DND-41 (cell line): ENCODE measurements around the gene MARCHF9.
A peak's percentile ranks its signal among the peaks of the same experiment; 100 is the strongest.

Experiments
- EZH2 ChIP-seq: IDR thresholded peaks from 3 replicates; pipeline ENCODE4 v1.6.1; 2012; ENCODE audit warnings: borderline replicate concordance, low read depth, mild to moderate bottlenecking, moderate library complexity, low read length, inconsistent platforms; ENCODE audit not compliant: severe bottlenecking
- TF ChIP-seq, protein P1 (sequence below): IDR thresholded peaks from 2 replicates; pipeline ENCODE4 v1.5.1; 2012; ENCODE audit warnings: borderline replicate concordance, low read length, moderate library complexity, mild to moderate bottlenecking; ENCODE audit not compliant: poor library complexity, severe bottlenecking; ENCODE audit errors: extremely low read depth

DNA sequence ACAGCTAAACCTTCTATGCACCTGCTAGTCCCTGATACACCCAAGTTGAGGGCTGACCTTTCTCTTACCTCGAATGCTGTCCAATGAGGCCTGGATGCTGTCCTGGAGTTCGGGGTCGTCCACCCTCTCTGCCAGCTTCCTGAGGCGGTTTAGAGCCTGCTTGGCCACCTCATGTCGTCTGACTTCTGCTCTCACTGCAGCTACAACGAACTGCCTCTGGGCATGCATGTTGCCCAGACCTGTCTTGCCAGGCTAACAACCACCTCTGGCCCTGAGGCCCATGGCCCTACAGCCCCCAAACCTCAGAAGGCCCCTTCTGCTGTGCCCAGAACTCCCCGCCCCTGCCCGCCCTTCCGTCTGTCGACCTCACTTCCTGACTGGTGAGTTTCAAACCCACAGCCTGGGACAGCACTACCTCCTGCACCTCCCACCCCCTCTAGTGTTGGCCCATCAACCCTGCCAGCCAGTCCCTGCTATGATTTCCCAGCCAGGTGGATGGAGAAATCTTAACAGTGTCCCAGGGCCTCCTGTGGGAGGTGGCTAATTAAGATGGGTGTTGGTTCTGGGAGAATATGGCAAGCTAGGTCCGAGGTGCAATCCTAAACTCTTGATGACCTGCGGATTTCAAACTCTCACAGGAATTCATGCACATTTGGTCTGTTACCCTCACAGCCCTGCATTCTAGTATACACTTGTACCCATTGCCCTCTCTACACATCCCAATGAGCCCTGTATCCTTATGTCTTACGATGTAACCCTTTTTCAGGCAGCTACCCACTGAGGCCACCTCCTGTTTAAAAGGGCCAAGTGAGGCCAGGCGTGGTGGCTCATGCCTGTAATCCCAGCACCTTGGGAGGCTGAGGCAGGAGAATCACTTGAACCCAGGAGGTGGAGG is 12.8 kb upstream of the MARCHF9 start:
- TF ChIP-seq, protein P1, sequence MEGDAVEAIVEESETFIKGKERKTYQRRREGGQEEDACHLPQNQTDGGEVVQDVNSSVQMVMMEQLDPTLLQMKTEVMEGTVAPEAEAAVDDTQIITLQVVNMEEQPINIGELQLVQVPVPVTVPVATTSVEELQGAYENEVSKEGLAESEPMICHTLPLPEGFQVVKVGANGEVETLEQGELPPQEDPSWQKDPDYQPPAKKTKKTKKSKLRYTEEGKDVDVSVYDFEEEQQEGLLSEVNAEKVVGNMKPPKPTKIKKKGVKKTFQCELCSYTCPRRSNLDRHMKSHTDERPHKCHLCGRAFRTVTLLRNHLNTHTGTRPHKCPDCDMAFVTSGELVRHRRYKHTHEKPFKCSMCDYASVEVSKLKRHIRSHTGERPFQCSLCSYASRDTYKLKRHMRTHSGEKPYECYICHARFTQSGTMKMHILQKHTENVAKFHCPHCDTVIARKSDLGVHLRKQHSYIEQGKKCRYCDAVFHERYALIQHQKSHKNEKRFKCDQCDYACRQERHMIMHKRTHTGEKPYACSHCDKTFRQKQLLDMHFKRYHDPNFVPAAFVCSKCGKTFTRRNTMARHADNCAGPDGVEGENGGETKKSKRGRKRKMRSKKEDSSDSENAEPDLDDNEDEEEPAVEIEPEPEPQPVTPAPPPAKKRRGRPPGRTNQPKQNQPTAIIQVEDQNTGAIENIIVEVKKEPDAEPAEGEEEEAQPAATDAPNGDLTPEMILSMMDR, result peak; percentile 85
- no peak for TF ChIP-seq EZH2
